ENCODE data around the gene BBS9.
"Not testable (repeated sequence)": the region's sequence is repeated elsewhere in the genome, so short reads cannot be mapped to it uniquely, and the experiment has no call there.

Gene BBS9

GRCh38 chr7:33428415-33428814 lies 299.1 kb downstream of the BBS9 start:
- no peak for DNase-seq (ENCODE audit: low read depth, low spot score)

- no peak for DNase-seq (ENCODE audit: low read depth, low spot score)
These were observed 302.2 kb downstream of the BBS9 start for GRCh38 chr7:33431543-33431942.

DNA sequence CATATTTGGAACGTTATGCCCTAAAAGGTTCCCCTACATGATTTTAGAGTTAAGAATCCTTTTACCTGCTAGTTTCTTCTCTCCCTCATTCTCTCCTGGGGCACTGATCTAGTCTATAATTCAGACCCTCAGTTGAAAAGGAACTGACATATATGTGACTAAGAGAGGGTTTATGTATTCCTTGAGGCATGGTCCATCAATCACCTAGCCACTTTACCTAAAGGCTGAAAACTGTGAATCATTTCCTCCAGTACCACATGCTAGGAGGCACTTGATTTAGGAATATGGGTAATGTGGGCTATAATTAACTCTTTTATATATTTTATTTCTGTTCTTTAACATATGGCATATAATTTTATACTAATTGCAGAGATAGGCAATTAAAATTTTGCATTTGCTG lies 303.5 kb downstream of the BBS9 start:
- no peak for DNase-seq (ENCODE audit: low read depth, low spot score)

- no peak for DNase-seq (ENCODE audit: low read depth, low spot score)
These were observed 304.0 kb downstream of the BBS9 start for GRCh38 chr7:33433357-33433756.

GRCh38 chr7:33444511-33444910 lies 315.1 kb downstream of the BBS9 start:
- DNase-seq (ENCODE audit: low read depth, low spot score): no peak

GRCh38 chr7:33446551-33446950 lies 317.2 kb downstream of the BBS9 start:
- no peak for DNase-seq (ENCODE audit: low read depth, low spot score)

- DNase-seq (ENCODE audit: low read depth, low spot score): no peak
These were observed 318.7 kb downstream of the BBS9 start for GRCh38 chr7:33448035-33448434.

GRCh38 chr7:33449847-33450246 lies 320.5 kb downstream of the BBS9 start:
- no peak for DNase-seq (ENCODE audit: low read depth, low spot score)

GRCh38 chr7:33452805-33453502 lies 323.6 kb downstream of the BBS9 start:
- DNase-seq (ENCODE audit: low read depth, low spot score): no peak

- DNase-seq (ENCODE audit: low read depth, low spot score): no peak
These were observed 327.7 kb downstream of the BBS9 start for GRCh38 chr7:33457039-33457438.

GRCh38 chr7:33458581-33458980 lies 329.2 kb downstream of the BBS9 start:
- DNase-seq (ENCODE audit: low read depth, low spot score): no peak

DNA sequence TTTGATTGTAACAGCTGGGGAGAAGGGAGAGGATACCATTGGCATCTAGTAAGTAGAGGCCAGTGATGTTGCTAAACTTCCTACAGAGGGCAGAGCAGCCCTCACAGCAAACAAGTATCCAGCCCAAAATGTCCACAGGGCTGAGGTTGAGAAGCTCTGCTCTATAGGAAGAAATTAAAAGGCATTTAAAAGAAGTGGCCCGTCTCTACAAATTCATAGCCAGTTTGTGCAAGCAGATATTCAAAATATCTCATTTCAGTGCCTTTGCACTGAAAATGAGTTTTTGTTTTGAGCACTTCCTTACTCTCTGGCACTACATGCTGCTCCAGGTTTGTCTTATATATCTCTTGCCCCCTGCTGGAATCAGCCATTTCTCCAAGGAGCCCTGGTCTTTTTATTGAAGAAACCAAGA lies 330.0 kb downstream of the BBS9 start:
- peak; percentile 33 for DNase-seq (ENCODE audit: low read depth, low spot score)

GRCh38 chr7:33463131-33463530 lies 333.8 kb downstream of the BBS9 start:
- DNase-seq (ENCODE audit: low read depth, low spot score): no peak

DNA sequence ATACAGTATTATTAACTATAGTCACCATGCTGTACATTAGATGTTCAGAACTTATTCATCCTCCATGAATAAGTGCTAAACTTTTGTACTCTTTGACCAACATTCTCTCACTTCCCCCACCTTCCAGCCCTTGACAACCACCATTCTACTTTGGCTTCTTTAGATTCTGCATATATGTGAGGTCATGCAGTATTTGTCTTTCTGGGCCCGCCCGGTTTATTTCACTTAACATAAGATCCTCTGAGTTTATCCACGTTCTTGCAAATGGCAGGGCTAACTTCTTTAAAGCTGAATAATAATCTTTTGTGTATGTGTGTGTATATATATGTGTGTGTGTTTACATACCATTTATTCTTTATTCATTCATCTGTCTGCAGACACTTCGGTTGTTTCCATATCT lies 336.8 kb downstream of the BBS9 start:
- DNase-seq (ENCODE audit: low read depth, low spot score): no peak

GRCh38 chr7:33471636-33472242 lies 342.4 kb downstream of the BBS9 start:
- no peak for DNase-seq (ENCODE audit: low read depth, low spot score)

GRCh38 chr7:33472348-33473025 lies 343.1 kb downstream of the BBS9 start:
- DNase-seq (ENCODE audit: low read depth, low spot score): no peak

DNA sequence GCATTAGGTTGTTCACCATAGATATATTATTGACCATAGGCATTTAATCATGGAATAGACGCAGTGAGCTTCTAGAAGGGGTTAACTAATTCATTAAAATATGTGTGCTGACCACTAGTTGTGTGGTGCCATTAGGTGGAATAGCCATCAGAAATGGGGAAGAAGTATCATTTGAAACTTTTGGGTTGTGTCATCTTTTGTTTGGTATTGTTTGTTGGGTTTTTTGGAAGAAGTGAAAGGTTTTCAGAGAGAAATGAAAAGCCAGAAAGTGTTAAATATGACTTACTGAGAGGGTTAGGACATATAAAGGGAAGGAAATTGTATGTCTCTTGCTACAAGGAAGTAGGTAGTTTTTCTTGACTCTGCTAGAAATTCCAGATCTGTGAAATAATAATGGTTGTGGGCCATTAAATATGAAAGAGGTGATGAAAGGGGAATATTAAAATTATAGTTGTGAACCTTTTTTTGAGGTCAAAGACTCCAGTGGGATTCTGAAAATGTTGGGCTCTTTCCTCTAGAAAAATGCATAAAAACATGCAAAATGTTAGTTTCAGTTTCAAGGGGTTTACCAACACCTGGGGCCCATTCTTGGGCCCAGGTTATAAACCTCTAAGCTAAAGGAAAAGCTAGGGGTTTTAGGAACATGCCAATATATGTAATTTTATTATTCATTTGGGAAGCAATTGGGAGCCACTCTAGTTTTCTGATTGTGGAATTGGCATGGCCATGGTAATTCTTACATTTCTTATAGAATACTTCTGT lies 348.5 kb downstream of the BBS9 start:
- no peak for DNase-seq (ENCODE audit: low read depth, low spot score)

GRCh38 chr7:33484476-33484875 lies 355.1 kb downstream of the BBS9 start:
- not testable (repeated sequence) for DNase-seq (ENCODE audit: low read depth, low spot score)

- no peak for DNase-seq (ENCODE audit: low read depth, low spot score)
These were observed 356.6 kb downstream of the BBS9 start for GRCh38 chr7:33485747-33486493.

DNA sequence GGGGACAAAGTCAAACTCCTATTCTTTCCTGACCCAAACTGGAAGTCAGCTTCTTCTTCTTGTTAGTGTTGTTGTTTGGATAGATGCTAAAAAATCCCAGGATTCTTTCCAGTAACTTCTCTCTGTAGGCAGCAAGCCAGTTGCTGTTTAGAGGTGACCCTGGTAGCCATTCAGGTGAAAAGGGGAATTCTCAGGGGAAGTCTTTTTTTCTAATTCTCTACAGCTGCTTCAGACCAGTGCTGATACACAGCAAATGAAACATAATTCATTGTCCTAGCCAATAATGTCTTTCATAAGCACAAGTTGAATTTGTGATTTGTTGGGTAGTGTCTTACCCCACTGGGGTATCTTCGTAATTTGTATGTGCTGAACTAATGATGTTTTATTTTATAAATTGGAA lies 357.3 kb downstream of the BBS9 start:
- DNase-seq (ENCODE audit: low read depth, low spot score): no peak

DNA sequence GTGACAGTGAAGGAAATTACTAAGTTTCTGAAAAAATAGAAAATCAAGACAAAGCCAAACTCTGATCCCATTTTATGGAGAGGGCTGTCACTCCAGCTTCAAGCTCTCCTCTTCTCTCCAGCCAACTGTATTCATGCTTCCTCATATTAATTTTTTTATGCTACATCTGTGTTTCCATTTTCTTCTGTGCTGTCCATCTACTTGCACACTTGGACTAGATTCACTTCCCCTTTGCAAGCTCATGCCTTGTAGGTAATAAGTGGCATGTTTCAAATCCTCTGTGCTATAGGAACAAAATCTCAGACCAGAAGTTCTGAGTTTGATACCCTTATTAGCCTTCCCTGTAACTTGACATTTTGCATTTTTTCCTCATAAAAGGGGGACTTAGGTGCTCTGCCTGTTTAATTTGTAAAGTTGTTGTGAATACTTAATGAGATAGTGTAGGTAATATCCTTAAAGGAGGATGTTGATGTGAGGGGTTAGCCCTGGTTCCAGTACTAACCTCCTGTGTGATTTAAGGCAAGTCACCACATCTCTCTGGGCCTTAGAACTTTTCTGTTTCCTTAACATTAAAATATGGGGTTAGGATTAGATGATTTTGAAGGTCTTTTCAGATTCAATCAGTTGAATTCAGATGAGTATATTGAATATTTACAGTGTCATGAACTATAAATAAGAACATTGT lies 358.8 kb downstream of the BBS9 start:
- DNase-seq (ENCODE audit: low read depth, low spot score): no peak

All from smooth muscle cell of the brain vasculature (primary cell).